GM19467 (cell line): Measurements from ENCODE around the gene TBC1D30.

Source experiments
- ATAC-seq: cut with Tn5 transposase; IDR thresholded peaks from one replicate; pipeline ENCODE4 v1.9.1; 2021; ENCODE audit warnings: mild to moderate bottlenecking, moderate library complexity; ENCODE audit not compliant: unreplicated experiment

The TBC1D30 gene

GRCh38 chr12:64903479-64904152 is 79.2 kb downstream of the TBC1D30 start:
- no peak for ATAC-seq

DNA sequence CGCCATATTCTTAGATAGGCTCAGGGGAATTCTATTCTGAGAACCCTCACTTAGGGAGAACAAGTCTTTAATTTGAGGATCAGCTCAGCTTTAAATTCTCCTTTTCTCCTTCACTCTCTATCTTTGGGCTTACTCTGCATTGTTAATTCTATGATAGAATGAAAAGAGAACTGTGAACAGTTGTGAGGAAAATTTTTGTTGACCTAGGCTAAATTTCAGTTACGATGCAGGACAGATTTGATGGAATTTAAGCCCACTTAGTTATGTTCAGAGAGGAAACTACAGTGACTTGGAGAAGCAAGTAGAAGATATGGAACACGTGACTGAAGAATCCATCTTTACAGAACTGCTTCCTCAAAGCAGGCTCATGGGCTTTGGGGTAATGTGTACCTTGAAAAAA is 82.7 kb downstream of the TBC1D30 start:
- no peak for ATAC-seq

DNA sequence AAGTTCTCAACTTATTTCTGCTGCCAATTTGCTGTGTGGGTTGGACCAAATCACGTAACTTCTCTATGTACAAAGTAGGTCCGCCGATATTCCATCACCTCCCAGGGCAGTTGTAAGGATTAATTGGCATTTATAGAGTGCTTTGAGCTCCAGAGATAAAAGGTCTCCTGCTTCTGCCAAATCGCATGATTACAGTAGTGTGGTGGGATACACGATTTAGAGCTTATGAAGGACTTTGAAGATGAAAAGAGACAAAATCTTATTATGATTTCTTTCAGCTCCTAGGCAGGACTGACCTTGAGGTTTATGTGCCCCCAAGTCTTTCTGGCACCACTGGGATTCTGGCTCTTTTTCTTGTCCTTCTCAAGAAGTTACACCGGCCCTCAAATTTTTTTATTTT is 84.7 kb downstream of the TBC1D30 start:
- ATAC-seq: no peak

DNA sequence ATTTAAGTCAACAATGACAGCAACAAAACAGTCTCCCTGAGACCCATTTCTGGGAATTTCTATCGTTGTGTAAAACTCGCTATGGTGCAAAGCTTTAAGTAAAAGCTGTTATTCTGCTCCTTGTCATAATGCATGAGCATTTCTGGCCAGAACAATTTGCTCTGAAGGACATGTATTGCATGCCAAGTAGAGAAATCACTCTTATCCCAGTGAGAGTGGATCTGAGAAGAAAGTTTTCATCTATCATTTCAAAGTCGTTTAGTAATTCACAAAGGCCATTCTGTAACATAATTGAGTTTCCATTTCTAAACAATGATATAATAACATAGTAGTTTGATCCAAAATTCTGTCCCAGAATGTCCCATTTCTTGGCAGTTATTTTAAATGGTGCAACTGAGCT is 86.6 kb downstream of the TBC1D30 start:
- ATAC-seq: no peak

DNA sequence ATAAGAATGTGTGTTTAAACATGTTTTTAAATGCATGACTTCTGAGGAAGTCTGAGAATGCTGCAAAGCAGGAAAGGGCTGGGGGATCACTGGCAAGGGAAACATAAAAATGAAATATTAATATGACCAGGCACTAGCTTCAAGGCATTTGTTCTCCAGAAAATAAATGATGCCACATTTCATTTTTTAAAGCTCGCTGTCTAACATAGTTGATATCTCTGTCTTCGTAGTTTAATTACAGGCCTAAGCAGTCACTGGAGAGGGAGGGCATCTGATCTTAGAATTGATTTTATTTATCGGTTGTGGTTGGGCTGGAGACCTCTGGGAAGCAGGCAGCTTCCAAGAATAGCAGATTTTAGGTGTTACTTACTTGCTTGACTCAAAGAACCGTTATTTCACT is 87.5 kb downstream of the TBC1D30 start:
- ATAC-seq: no peak

DNA sequence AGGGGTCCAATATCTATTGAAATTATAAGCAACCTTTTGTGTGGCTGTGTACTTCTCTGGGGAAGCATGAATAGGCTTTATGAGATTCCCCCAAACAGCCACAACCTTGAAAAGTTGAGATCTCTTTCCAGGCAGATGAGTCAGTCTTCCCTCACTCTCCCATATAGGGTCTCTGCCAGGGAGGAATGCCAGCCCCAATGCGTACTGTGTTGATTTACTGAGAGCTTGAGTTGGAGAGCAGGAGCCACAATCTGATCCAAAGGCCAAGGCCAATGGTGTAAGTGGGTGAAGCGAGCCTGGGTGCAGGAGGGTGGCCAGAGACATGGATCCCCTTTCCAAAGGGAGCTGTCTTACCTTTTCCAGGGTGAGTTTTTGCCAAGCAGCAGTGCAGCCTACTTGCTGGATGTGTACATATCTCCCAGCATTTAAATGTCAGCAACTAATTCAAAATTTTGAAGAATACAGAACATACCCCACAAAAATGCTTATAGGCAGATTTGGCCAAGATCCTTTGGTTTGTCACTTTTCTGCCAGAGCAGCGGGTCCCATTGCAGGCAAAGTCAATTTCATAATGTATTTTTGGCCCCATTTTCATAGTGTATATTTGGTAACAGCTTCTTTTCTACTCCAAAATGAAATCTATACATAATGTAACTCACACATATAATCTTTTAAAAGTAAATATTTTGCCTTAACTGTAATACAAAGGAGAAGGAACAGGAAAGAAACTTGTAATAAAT is 88.2 kb downstream of the TBC1D30 start:
- no peak for ATAC-seq

- ATAC-seq: no peak
Measured at GRCh38 chr12:64915242-64915641, 90.8 kb downstream of the TBC1D30 start.

DNA sequence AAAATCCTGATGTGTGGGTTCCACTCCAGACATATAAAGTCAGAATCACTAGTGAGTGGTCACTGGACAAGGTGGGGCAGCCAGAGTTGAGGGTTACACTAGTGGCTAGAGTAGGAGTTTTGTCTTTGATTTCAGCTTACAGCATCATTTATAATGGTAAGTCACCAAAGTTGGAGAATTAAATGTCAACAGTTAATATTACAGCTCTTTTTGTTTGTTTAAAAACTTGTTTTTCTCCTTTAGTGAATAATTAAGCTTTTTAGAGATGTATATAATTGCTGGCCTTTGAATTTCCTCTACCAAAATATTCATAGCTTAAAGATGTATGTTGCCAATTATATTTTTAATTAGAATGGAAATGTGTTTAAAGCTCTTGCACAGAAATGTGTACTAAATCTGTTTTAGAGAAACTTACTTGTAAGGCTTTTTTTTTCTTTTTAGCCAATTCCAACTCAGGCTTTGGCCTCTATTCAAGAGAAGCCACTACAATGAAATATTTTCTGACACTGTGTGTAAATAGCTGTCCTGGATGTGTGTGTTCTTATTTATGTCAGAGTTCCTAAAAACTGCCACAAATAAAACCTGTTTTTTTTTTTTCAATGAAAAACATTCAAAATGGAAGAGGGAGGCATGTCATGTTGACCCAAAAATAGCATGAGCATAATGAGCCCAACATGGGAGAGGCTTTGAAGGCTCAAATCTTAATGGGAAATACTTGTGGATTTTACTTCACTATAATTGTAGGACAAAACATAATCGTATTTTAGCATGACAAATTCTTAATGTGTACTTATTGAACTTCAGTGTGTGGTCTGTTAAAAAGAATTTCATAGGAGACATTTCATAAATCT is 92.2 kb downstream of the TBC1D30 start:
- no peak for ATAC-seq

DNA sequence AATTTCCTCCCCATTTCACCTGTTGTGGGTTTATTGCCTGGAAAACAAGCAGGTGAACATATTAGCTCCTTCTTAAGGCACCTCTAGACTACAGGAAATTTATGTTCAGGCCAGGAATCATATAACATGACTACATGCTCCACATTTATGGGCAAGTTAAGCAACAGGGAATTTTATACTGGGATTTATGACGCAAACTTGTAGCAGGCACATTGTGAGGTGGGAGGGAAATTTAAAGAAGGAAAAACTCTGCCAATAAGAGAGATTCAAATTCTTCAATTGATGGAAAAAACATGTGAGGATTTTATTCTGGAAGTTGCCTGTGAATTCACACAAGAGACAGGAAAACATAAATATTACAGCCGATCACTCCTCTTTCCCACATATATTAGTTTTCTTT is 93.9 kb downstream of the TBC1D30 start:
- no peak for ATAC-seq

DNA sequence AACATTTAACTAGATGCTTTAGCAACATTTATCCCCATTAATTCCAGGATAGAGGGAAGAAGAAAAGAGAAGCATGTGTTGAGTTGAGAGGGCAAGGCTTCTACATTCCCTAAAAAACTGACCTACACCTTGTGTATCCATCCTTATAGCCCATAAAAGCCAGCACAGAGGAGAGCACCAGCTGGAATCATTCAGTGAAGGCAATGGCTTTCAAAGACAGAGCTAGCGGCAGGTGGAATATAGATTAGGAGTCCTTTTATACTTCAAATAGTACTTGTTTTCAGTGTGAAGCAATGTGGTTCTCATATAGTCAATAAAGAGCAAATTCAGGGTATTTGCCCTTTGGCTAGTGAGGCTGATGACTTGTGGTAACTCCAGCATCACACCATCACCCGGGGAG is 94.4 kb downstream of the TBC1D30 start:
- ATAC-seq: no peak

GRCh38 chr12:64922853-64923252 is 98.4 kb downstream of the TBC1D30 start:
- no peak for ATAC-seq

GRCh38 chr12:64923536-64923935 is 99.1 kb downstream of the TBC1D30 start:
- no peak for ATAC-seq
